Thyroid gland (tissue), 4 donors: Measurements from ENCODE around the gene ATP8B1. TPM values are rescaled to one million over a fixed set of nuclear protein-coding genes. Genes with fewer than 3 reads are reported as not detected.

ENCODE experiments used
- DNase-seq, 2 donors: peaks; one replicate each; pipeline ENCODE4 v3.0.0-alpha.2; 2019
- H3K27ac ChIP-seq, 3 donors: fragments of 200-600 bp; sonication (generic); 1 replicate in 2 of 3; 2 replicates in 1 of 3; pipeline ENCODE4 v1.5.1; 2016 to 2019; ENCODE audit warnings: mild to moderate bottlenecking in 1 of 3, moderate library complexity in 1 of 3
- H3K27me3 ChIP-seq: fragments of 200-600 bp; sonication (generic); one replicate; pipeline ENCODE4 v1.5.1; 2019
- H3K36me3 ChIP-seq, 2 donors: fragments of 200-600 bp; sonication (generic); one replicate each; pipeline ENCODE4 v1.5.1; 2016 to 2019
- H3K4me1 ChIP-seq, 2 donors: fragments of 200-600 bp; sonication (generic); one replicate each; pipeline ENCODE4 v1.5.1; 2017 to 2019
- H3K4me3 ChIP-seq, 3 donors: fragments of 200-600 bp; sonication (generic); replicated peaks in 1 of 3; 1 replicate in 2 of 3; 2 replicates in 1 of 3; pipeline ENCODE4 v1.5.1; 2016; ENCODE audit warnings: mild to moderate bottlenecking in 1 of 3
- H3K9me3 ChIP-seq: fragments of 200-600 bp; sonication (generic); one replicate; pipeline ENCODE4 v1.5.1; 2017
- POLR2A ChIP-seq, 2 donors: fragments of 450-650 bp; IDR thresholded peaks; one replicate each; pipeline ENCODE4 v1.6.1; 2017; ENCODE audit warnings: antibody characterized with exemption in 2 of 2, mild to moderate bottlenecking in 2 of 2, moderate library complexity in 1 of 2
- WGBS, 2 donors: methylation state at CpG; one replicate each; pipeline ENCODE4 v1.1.5; 2017; 5-methylcytosine and 5-hydroxymethylcytosine counted together
- intact Hi-C: fragments of 100-400 bp; cut with DNase I; formaldehyde crosslinking; loops from one replicate; pipeline ENCODE4 v1.15.1; 2023
- total RNA-seq, 4 donors: library from RNA; depleted of rRNA; stranded (reverse); fragments of >200 nt; gene quantifications; one replicate each; pipeline ENCODE4 v1.2.3, GENCODE V29; 2016
- TF ChIP-seq, protein P1 (sequence below), 6 experiments: fragments of 200-600 bp in 3 of 6; fragments of 450-650 bp in 3 of 6; sonication (generic) in 3 of 6; IDR thresholded peaks; one replicate each; pipeline ENCODE4 v1.5.1; 2016 to 2019; ENCODE audit warnings: antibody characterized with exemption in 6 of 6, mild to moderate bottlenecking in 2 of 6, inconsistent platforms in 1 of 6, moderate library complexity in 1 of 6

The ATP8B1 gene
- total RNA-seq, 4 donors from 2014 or later = 45.8 to 71.8 (median 58.2) TPM

DNA sequence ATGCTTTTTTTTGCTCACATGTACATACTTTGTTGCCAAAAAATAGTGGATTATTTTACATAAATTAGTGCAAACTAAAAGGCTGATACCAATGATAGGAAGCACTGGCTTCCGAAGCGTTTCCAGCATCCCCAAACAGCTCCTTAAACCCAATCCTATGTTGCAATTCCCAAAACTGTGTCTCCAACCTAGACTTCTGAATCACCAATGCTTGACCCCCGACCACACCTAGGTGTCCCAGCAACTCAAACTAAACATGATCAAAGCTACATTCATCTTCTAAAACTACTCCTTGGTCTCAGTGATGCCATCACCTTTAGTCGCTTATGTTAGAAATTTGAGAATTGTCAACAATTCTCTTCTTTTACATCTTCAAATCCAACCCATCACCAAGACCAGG lies 13.4 kb downstream of the ATP8B1 start:
- peaks cover 24 to 63% of the 10 kb centered on the region in 2 donors for H3K4me1 ChIP-seq
- H3K27me3 ChIP-seq = no peaks in the 10 kb centered on the region
- no peaks in the 10 kb centered on the region for H3K9me3 ChIP-seq
- TF ChIP-seq POLR2A (IDR thresholded peaks at IDR 0.05) = no peak
- TF ChIP-seq, protein P1, sequence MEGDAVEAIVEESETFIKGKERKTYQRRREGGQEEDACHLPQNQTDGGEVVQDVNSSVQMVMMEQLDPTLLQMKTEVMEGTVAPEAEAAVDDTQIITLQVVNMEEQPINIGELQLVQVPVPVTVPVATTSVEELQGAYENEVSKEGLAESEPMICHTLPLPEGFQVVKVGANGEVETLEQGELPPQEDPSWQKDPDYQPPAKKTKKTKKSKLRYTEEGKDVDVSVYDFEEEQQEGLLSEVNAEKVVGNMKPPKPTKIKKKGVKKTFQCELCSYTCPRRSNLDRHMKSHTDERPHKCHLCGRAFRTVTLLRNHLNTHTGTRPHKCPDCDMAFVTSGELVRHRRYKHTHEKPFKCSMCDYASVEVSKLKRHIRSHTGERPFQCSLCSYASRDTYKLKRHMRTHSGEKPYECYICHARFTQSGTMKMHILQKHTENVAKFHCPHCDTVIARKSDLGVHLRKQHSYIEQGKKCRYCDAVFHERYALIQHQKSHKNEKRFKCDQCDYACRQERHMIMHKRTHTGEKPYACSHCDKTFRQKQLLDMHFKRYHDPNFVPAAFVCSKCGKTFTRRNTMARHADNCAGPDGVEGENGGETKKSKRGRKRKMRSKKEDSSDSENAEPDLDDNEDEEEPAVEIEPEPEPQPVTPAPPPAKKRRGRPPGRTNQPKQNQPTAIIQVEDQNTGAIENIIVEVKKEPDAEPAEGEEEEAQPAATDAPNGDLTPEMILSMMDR (IDR thresholded peaks at IDR 0.05) = no peak
- DNase-seq = no peak
- H3K36me3 ChIP-seq = no peaks in the 10 kb centered on the region
- WGBS, 2 donors = 84 to 93% methylated on average over 4 of the region's 4 CpGs
- peak overlapping the region in 1 of 3 donors; percentile 86 for H3K27ac ChIP-seq
- intact Hi-C loops = no loop called here
- no peak overlapping the region for H3K4me3 ChIP-seq

DNA sequence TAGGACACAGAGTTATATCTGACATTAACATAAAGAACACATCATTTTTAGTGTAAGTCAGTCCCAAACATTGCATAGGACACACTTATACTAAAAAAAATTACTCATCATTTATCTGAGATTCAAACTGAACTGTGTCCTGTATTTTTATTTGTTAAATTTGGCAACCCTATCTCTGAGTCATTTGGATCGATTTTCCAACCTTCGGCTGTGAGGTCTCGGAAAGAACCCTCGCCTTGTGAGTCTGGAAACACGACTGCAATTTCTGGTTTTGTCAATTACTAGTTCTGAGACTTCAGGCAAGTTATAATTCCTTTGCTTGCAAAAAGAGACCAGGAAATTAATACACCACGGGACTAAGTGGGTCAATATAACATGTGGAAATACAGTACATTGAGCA lies 14.0 kb downstream of the ATP8B1 start:
- intact Hi-C loops = no loop called here
- Histone ChIP-seq H3K27me3 (no peaks in the 10 kb centered on the region), H3K9me3 (no peaks in the 10 kb centered on the region), H3K4me3 (no peak overlapping the region), H3K36me3 (no peaks in the 10 kb centered on the region), H3K27ac (peak overlapping the region; percentile 56 to 86 (median 76)), H3K4me1 (peaks cover 31 to 67% of the 10 kb centered on the region in 2 donors)
- DNase-seq = no peak
- 51 to 63% methylated on average over 6 of the region's 6 CpGs for WGBS, 2 donors
- TF ChIP-seq POLR2A (IDR thresholded peaks at IDR 0.05) = no peak
- TF ChIP-seq, protein P1 (IDR thresholded peaks at IDR 0.05) = no peak

DNA sequence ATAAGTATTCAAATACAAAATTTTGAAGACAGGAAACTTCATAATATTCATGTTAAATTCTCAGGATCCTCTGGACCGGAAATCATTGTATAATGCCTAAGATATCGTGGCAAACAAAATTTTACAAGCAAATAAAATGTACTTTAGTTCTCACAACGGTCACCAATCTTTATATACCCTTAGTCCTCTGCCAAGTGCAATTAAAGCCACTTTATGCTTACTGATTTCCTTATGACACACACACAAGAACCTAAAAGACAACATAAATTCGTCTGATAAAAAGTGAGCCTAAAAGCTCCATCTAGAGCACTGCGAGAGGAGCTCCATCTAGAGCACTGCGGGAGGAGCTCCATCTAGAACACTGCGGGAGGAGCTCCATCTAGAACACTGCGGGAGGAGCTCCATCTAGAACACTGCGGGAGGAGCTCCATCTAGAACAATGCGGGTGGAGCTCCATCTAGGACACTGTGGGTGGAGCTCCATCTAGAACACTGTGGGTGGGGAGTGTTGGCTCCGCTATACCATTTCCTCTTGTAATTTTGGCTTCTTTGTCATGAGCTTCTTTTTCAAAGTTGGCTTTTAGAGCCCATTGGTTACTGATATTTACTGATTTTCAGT lies 15.9 kb downstream of the ATP8B1 start:
- 81 to 83% methylated on average over 11 of the region's 11 CpGs for WGBS, 2 donors
- H3K4me3 ChIP-seq = no peak overlapping the region
- no peak for TF ChIP-seq POLR2A (IDR thresholded peaks at IDR 0.05)
- TF ChIP-seq, protein P1 (IDR thresholded peaks at IDR 0.05) = no peak
- H3K27ac ChIP-seq = peak overlapping the region in 1 of 3 donors; percentile 86
- no peaks in the 10 kb centered on the region for H3K9me3 ChIP-seq
- no peak for DNase-seq
- no peaks in the 10 kb centered on the region for H3K27me3 ChIP-seq
- intact Hi-C loops = no loop called here
- no peaks in the 10 kb centered on the region for H3K36me3 ChIP-seq
- peaks cover 22 to 59% of the 10 kb centered on the region in 2 donors for H3K4me1 ChIP-seq

DNA sequence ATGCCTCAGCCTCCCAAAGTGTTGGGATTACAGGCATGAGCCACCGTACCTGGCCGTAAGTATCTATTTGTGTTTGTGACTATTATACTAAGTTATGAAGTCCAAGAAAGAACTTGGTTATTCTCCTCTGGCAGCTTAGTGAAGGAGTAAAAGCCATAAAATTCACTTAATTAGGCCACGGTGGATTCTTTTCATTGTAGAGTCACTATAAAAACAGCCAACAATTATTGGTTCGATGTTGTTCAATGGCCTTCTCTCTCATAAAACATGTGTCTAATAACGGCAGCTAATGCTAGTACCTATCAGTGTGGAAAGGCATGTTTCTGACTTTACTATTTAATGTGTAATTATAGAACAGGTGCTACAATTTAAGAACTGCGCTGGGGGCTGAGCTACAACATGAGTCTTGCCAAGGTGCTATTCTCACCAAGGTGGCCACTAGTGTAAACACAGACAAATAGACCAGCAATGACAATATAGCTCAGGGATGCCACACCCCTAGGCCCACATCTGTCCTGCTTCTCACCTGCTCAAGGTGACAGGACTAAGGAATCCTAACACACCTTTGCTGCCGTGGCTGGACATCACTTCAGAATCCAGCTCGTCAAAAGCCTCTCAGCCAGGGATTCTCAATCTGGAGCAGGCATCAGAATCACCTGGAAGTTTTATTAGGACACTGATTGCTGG lies 17.2 kb downstream of the ATP8B1 start:
- 89 to 92% methylated on average over 8 of the region's 8 CpGs for WGBS, 2 donors
- Histone ChIP-seq H3K27ac (peak overlapping the region in 2 of 3 donors; percentile 24 to 72), H3K4me1 (peaks cover 30 to 65% of the 10 kb centered on the region in 2 donors), H3K4me3 (no peak overlapping the region), H3K36me3 (no peaks in the 10 kb centered on the region), H3K9me3 (no peaks in the 10 kb centered on the region), H3K27me3 (no peaks in the 10 kb centered on the region)
- TF ChIP-seq, protein P1 (IDR thresholded peaks at IDR 0.05) = no peak
- no peak for TF ChIP-seq POLR2A (IDR thresholded peaks at IDR 0.05)
- no peak for DNase-seq
- intact Hi-C loops = no loop called here

DNA sequence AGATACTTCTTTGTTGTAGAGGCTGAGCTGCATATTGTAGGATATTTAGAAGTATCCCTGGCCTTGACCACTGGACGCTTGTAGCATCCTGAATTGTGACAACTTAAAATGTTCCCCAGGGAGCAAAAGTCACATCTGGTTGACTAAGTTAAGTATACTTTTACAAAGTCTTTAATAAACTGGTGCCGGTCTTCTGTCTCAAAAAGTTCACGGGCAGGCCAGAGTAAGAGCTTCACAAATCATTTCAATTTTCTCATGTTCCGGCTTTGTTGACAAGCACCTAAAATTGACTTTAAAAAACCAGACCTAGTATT lies 18.4 kb downstream of the ATP8B1 start:
- Histone ChIP-seq H3K4me3 (no peak overlapping the region), H3K4me1 (peaks cover 37 to 68% of the 10 kb centered on the region in 2 donors), H3K27me3 (no peaks in the 10 kb centered on the region), H3K27ac (peak overlapping the region; percentile 72 to 82 (median 74)), H3K9me3 (no peaks in the 10 kb centered on the region), H3K36me3 (no peaks in the 10 kb centered on the region)
- 46 to 47% methylated on average over 4 of the region's 4 CpGs for WGBS, 2 donors
- intact Hi-C loops = no loop called here
- DNase-seq = no peak
- TF ChIP-seq POLR2A (IDR thresholded peaks at IDR 0.05) = no peak
- TF ChIP-seq, protein P1 (IDR thresholded peaks at IDR 0.05) = no peak
